NCI-H146 treated with DMSO at 0.1 percent for 48 hours (cell line): ENCODE measurements around the gene UBQLN3.

Experiments used
- DNase-seq: peaks from one replicate; lab custom pipeline; 2025; ENCODE audit not compliant: unreplicated experiment; lab: John Stamatoyannopoulos, UW

Gene UBQLN3

GRCh38 chr11:5507177-5507932, 2.4 kb downstream of the UBQLN3 start:
- no peak for DNase-seq

GRCh38 chr11:5505363-5506048, 4.3 kb downstream of the UBQLN3 start:
- DNase-seq = no peak

- no peak for DNase-seq
Observed at GRCh38 chr11:5504403-5504921, 5.3 kb downstream of the UBQLN3 start.

- no peak for DNase-seq
Observed at GRCh38 chr11:5500393-5500801, 9.4 kb downstream of the UBQLN3 start.

DNA sequence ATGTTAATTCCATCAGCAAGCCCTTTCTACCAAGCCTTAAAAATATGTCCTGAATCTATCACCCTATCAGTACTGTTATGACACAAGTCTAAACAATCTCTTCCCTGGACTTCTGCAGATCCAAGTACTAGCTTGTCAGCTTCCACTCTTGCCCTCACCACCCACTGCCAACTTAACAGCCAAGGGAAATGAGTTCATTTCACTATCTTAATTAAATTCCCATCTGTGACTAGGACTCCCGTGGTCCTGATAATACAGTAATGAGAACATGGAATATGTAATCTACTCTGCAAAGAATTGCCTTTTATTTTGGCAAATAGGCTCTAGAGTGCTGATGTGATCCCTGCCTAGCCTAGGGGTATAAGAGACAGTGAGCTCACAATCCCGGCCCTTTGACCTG, 10.1 kb downstream of the UBQLN3 start:
- no peak for DNase-seq

DNA sequence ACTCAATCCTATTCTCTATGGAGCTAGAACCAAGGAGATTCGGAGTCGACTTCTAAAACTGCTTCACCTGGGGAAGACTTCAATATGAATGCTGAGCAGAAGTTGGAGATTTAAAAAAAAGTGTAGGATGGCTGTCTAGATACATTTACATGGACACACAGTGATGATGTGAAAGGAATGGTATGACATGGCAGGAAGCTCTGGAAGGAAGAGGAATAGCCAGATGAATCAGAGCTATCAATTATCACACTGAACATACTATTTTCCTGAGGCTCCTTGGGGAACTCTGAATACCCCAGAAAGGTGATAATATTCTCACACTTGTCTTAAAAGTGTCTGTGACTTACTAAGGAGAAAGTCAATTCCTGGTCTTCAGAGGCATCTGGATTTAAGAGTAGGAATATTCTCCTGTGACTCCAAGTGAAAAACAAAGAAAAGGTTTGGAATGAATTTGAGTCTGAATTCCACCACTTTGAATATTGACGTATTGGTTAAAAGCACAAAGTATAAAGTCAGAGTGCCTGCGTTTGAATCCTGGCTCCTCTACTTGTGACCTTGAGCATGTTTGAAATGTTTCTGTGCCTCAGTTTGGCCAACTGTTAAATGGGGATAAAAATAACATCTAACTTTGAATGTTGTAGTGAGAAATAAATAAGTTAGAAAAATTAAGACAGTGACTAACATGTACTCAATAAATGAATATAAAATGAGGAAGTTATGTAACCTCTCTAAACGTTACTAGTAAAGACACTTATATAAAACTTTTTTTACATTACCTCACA, 20.0 kb downstream of the UBQLN3 start:
- DNase-seq = no peak

GRCh38 chr11:5488798-5489399, 20.9 kb downstream of the UBQLN3 start:
- no peak for DNase-seq

DNA sequence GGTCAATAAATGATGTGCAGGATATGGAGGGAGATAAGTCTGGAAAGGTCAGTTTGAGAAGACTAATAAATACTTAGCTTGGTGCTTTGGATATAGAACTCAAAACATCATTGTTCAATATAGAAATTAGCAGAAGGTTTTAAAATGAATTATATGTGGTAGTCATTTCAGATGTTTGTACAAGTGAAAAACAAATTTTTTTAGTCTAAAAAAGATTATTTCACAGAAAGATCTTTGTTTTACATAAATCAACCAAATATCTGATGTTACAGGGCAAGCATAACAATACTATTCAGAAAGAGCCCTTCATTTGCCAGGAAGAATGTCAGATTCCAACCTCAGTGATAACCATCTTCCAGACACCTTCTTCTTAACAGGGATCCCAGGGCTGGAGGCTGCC, 21.4 kb downstream of the UBQLN3 start, which contains the start of gene OR52D1:
Gene OR52D1, plus strand, starts transcription at position 301 of the 400 bp plus-strand sequence. Its CDS starts 22 bp downstream, at position 323.
- DNase-seq = no peak

DNA sequence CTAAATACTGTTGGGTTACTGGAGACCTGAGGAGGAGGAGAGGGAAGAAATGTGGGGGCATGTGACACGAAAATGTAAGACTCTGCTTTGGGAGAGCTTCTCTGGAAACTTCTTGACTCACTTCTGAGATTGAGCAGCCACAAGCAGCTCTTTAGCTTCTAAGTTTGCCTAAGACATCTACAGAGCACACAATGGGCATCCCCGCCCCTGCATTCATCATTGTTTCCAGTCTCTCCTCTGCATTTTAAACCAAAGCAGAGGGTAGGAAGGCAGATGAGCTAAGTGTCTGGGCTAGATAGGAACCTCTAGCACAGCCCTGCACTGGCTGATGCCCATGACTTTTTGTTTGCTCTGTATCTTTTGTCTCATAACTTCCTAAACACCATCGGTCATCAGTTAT, 23.3 kb downstream of the UBQLN3 start:
- no peak for DNase-seq

GRCh38 chr11:5486003-5486402, 23.8 kb downstream of the UBQLN3 start:
- no peak for DNase-seq

DNA sequence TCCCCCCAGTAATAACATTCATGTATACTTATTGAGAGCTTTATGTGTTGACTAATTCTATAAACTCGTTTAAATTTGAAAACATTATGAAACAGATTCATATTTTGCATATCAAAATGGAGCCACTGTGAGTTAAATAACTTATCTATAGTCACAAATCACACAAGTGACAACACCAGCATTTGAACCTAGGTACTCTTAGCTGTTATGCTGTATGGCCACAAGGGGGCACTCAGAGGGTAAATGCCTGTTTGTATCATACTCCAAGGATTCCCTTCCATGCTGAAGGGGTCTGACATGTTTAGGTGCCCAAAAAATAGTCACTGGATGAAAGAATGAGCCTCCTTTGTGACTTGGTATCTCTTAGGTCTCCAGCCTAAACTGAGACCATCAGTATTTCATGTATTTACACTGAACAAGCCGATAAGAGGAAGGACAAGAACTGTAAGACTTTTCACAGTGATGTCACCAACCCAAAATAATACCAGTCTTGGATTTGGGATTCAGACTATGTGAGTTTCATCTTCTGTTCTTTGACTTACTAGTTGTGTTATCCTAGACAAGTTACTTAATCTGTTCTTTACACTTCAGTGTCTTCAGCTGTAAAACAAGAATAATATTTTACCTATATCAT, 33.5 kb downstream of the UBQLN3 start:
- DNase-seq = no peak

- no peak for DNase-seq
Observed at GRCh38 chr11:5473921-5474320, 35.8 kb downstream of the UBQLN3 start.

DNA sequence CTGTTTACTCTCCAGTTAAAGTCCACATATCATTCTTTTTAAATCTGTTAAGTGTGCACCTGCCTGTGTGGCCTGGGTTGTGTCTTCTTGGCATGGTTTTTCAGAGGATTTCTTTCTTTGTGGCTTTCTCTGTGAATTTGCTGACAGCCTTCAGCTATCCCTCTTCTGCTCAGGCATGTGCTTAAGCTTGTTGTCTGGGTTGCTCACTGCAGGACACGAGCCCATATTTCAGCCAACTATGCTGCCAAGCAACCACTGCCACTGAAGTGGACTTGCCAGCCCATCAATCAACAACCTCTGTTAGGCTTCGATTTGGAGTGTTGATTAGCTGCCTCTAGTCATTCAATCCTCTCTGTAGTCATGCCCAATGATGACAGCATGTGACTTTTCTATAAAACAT, 42.2 kb downstream of the UBQLN3 start:
- DNase-seq = no peak

DNA sequence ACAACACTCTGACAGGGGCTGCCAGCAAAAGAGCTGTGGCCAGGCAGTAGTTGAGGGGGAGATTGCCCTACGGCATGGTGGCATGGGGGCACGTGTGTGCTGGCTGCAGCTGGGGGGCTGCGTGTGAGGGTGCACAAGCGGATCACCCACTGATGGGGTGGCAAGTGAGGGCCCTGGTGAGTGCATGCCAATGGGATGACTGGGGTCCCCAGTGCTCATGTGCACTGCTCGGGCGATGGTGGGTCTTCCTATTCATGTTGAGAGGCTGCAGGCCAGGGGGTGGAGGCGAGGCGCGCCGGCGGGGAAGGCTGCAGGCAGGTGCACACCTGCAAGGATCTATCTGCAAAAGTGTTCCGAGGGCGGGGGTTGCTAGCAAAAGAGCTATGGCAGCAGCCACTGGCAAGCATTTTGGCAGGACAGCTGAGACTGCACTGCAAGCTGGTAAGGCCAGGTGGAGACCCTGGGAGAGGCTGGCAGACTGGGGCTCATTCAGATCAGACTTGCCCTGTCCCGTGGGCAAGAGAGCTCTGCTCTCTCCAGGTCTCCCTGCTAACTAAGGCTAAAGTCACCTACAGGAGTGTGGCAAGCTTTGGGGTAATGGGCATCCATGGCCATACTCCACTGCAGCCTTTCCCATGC, 48.7 kb downstream of the UBQLN3 start:
- no peak for DNase-seq
